ENCODE data around the gene EN1. TPM values are rescaled to one million over a fixed set of nuclear protein-coding genes. Genes with fewer than 3 reads are reported as not detected.

Gene EN1
- total RNA-seq, 2 experiments from 2014 or later, result not detected

- Mint-ChIP-seq H3K4me3 (no peak overlapping the region), H3K36me3 (no peaks in the 10 kb centered on the region), H3K9me3 (ENCODE audit: low read depth) (no peaks in the 10 kb centered on the region), H3K4me1 (no peaks in the 10 kb centered on the region), H3K27ac (no peak overlapping the region), H3K27me3 (no peaks in the 10 kb centered on the region)
- ATAC-seq, result no peak
- DNase-seq, result no peak
- CTCF ChIA-PET, result no interaction called here
Observed at GRCh38 chr2:118794546-118794945, 52.9 kb downstream of the EN1 start.

Other genes with a start within 250 kb of the EN1 start
- not detected for gene MARCO, start 94.5 kb upstream of the EN1 start, total RNA-seq

Data from activated CD8-positive, alpha-beta memory T cell treated with anti-CD3 and anti-CD28 coated beads, Interleukin-2, amount 10 ng/mL, durations not matched to agents 7 days and 5 days (primary cell).